ENCODE measurements around the gene ALDH18A1. TPM values are rescaled to one million over a fixed set of nuclear protein-coding genes. Genes with fewer than 3 reads are reported as not detected.
"Not testable (repeated sequence)": the region's sequence is repeated elsewhere in the genome, so short reads cannot be mapped to it uniquely, and the experiment has no call there.

Gene ALDH18A1
- total and polyA plus RNA-seq, 3 donors from 2014 or later = 25.0 to 32.5 (median 29.8) TPM

- WGBS, 2 donors = 92 to 94% methylated on average over 4 of the region's 4 CpGs
- Histone ChIP-seq H3K9me3 (no peaks in the 10 kb centered on the region), H3K27ac (no peak overlapping the region), H3K4me1 (no peaks in the 10 kb centered on the region), H3K4me3 (no peak overlapping the region), H3K36me3 (ENCODE audit: low read depth, missing control alignments) (no peaks in the 10 kb centered on the region), H3K27me3 (no peaks in the 10 kb centered on the region)
- intact Hi-C loops (cut with DNase I; ENCODE audit: low total_unique reads) = no loop called here
- DNase-seq = no peak
- TF ChIP-seq POLR2A (IDR thresholded peaks at IDR 0.05) (no peak), CTCF (IDR thresholded peaks at IDR 0.05) (no peak)
Observed at GRCh38 chr10:95626500-95626899, 30.0 kb downstream of the ALDH18A1 start.

- not testable (repeated sequence) for H3K36me3 ChIP-seq (ENCODE audit: low read depth, missing control alignments)
Observed at GRCh38 chr10:95620415-95620814, 36.1 kb downstream of the ALDH18A1 start.

GRCh38 chr10:95618101-95618500 lies 38.4 kb downstream of the ALDH18A1 start:
- no peaks in the 10 kb centered on the region for H3K9me3 ChIP-seq
- intact Hi-C loops (cut with DNase I; ENCODE audit: low total_unique reads) = no loop called here
- H3K36me3 ChIP-seq (ENCODE audit: low read depth, missing control alignments) = no peaks in the 10 kb centered on the region
- H3K27me3 ChIP-seq = no peaks in the 10 kb centered on the region
- no peaks in the 10 kb centered on the region for H3K4me1 ChIP-seq
- 81 to 89% methylated on average over 4 of the region's 4 CpGs for WGBS, 2 donors
- H3K4me3 ChIP-seq = no peak overlapping the region
- no peak overlapping the region for H3K27ac ChIP-seq
- TF ChIP-seq CTCF (IDR thresholded peaks at IDR 0.05) (no peak), POLR2A (IDR thresholded peaks at IDR 0.05) (no peak)
- DNase-seq = no peak

More at GRCh38 chr10:95620415-95620814, 36.1 kb downstream of the ALDH18A1 start:
- 91 to 92% methylated on average over 5 of the region's 5 CpGs for WGBS, 2 donors
- intact Hi-C loops (cut with DNase I; ENCODE audit: low total_unique reads); H3K4me3 ChIP-seq; H3K27ac ChIP-seq; H3K9me3 ChIP-seq; DNase-seq; H3K27me3 ChIP-seq; H3K4me1 ChIP-seq: not testable (repeated sequence)

GRCh38 chr10:95616446-95616845 lies 40.1 kb downstream of the ALDH18A1 start:
- Histone ChIP-seq H3K27ac (no peak overlapping the region), H3K4me1 (no peaks in the 10 kb centered on the region), H3K36me3 (ENCODE audit: low read depth, missing control alignments) (no peaks in the 10 kb centered on the region), H3K9me3 (no peaks in the 10 kb centered on the region), H3K27me3 (no peaks in the 10 kb centered on the region), H3K4me3 (no peak overlapping the region)
- intact Hi-C loops (cut with DNase I; ENCODE audit: low total_unique reads) = no loop called here
- TF ChIP-seq POLR2A (IDR thresholded peaks at IDR 0.05) = no peak
- no peak for TF ChIP-seq CTCF (IDR thresholded peaks at IDR 0.05)
- DNase-seq = no peak
- WGBS, 2 donors = 81 to 87% methylated on average over 4 of the region's 4 CpGs

- Histone ChIP-seq H3K4me1 (no peaks in the 10 kb centered on the region), H3K4me3 (no peak overlapping the region), H3K36me3 (ENCODE audit: low read depth, missing control alignments) (no peaks in the 10 kb centered on the region), H3K27me3 (no peaks in the 10 kb centered on the region), H3K27ac (no peak overlapping the region), H3K9me3 (no peaks in the 10 kb centered on the region)
- DNase-seq = no peak
- WGBS, 2 donors = 79 to 82% methylated on average over 2 of the region's 2 CpGs
- intact Hi-C loops (cut with DNase I; ENCODE audit: low total_unique reads) = no loop called here
- TF ChIP-seq POLR2A (IDR thresholded peaks at IDR 0.05) (no peak), CTCF (IDR thresholded peaks at IDR 0.05) (no peak)
Observed at GRCh38 chr10:95613330-95613729, 43.2 kb downstream of the ALDH18A1 start.
